ENCODE measurements around the gene KLHL20.
"Not testable (repeated sequence)": the region's sequence is repeated elsewhere in the genome, so short reads cannot be mapped to it uniquely, and the experiment has no call there.

KLHL20 gene

DNA sequence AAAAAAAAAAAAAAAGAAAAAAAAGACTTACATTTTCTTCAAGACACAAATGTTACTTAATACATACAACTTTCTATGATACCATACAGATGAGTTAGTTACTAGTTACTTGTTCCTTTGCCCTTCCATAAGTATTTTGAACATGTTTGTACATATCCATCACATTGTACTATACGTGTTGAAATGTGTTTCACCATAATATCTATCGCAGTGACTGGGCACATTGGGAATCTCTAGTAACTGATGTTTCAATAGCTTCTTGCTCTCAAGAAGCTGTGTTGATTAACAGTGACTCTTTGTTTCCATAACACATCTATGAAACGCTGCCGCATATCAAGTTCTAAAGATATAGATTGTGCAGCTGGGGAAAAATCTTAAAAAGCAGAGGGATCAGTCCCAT, 42.9 kb downstream of the KLHL20 start:
- DNase-seq = no peak

GRCh38 chr1:173758110-173758509, 43.3 kb downstream of the KLHL20 start:
- no peak for DNase-seq

GRCh38 chr1:173758980-173759379, 44.2 kb downstream of the KLHL20 start:
- no peak for DNase-seq

DNA sequence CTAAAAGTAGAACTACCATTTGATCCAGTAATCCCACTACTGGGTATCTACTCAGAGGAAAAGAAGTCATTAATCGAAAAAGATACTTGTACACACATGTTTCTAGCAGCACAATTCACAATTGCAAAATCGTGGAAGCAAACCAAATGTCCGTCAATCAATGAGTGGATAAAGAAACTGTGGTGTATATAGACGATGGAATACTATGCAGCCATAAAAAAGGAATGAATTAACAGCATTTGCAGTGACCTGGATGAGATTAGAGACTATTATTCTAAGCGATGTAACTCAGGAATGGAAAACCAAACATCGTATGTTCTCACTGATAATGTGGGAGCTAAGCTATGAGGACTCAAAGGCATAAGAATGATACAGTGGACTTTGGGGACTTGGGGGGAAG, 49.5 kb downstream of the KLHL20 start:
- DNase-seq = not testable (repeated sequence)

DNA sequence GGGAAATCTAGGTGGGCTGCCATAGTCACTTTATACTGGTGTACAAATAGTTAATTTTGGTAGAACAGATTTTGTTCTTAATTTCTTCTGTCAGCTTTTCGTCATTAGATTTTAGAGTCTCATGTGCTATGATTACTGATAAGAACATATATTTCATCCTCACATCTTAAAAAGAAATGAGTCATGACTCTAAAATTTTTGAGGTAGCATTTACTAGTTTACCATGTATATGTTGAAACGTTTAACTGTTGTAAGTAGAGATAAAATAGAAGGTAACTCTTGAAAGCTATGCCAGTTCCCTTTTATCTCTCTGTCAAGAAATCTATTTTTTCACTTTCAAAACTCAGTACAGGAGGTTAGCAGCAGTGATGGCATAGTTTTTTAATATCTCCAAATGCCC, 53.4 kb downstream of the KLHL20 start:
- no peak for DNase-seq

DNA sequence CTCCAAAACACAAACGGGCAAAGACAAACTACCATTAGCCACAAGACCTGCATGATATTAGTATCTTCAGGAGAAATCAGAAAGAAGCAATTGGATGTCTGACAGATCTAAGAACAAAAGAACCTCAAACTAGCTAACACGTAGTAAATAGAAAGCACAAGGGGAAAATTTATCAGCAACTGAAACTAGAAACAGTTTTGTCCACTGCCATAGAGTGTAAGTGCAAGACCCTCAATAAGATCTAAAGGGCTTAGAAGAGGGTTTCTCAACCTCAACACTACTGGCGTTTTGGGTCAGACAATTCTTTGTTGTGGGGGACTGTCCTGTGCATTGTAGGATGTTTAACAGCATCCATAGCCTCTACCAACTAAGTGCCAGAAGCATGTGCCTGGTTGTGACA, 54.0 kb downstream of the KLHL20 start:
- DNase-seq = no peak

DNA sequence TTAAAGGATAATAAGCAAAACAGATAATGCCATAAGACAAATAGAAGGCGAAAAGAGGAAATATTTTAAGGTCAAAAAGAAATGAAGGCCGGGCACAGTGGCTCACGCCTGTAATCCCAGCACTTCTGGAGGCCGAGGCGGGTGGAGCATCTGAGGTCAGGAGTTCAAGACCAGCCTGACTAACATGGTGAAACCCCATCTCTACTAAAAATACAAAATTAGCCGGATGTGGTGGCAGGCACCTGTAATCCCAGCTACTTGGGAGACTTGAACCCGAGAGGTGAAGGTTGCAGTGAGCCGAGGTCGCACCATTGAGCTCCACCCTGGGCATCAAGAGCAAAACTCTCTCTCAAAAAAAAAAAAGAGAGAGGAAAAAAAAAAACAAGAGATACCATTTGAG, 55.5 kb downstream of the KLHL20 start:
- DNase-seq = not testable (repeated sequence)

- no peak for DNase-seq
Measured at GRCh38 chr1:173771560-173771959, 56.8 kb downstream of the KLHL20 start.

- DNase-seq = no peak
Measured at GRCh38 chr1:173775578-173776226, 60.9 kb downstream of the KLHL20 start.

DNA sequence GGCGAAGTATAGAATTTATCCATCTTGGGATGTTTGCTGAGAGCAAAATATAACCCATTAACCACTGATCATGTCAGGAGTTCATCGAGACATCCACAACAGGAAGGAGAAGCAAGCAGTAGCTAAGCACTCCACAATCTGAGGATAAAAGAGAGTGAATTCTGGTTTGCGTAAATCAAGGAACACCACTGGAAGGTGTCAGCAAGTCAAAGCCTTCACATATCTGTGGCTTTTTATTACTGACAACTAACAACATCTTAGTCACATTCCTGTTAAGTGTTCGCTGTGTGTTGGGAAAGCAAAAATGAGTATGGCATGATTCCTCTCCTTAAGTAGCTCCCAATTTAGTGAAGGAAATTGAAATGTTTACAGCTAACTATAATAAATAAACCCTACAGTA, 65.2 kb downstream of the KLHL20 start:
- DNase-seq = no peak

DNA sequence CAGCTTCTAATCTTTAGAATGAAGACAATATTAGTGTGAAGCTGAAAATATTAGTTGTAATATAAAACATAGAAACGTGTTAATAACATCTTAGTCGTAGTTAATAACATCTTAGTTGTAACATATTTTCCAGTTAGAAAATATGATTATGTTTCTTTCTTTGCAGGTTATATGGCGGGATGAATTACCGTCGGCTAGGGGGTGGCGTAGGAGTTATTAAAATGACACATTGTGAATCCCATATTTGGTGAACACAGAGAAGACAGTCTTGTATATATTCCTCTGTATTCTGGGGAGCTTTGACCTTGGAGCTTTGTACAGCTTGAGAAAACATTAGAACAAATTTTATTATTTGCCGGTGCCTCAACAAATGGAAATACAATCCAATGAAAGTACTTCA, 70.2 kb downstream of the KLHL20 start:
- no peak for DNase-seq

DNA sequence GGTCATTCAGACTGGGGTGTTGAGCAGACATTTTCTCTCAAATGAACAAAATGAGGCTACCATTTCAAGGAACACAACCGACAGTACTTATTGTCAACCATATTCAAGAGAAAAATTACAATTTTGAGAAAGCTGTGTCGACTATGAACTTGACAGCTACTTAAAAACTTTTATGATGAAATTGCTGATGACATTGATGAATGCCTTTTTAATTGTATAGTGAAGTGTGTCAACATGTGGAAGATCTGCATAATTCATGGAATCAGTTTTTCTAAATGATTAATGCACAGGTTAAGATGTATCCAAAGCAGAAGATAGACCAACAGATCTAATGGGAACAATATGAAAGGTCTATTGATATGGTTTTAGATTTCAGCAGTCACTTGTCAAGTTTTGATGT, 75.1 kb downstream of the KLHL20 start:
- no peak for DNase-seq

- no peak for DNase-seq
Measured at GRCh38 chr1:173798078-173798477, 83.3 kb downstream of the KLHL20 start.

- not testable (repeated sequence) for DNase-seq
Measured at GRCh38 chr1:173799995-173800394, 85.2 kb downstream of the KLHL20 start.

- DNase-seq = no peak
Measured at GRCh38 chr1:173802961-173803360, 88.2 kb downstream of the KLHL20 start.

- not testable (repeated sequence) for DNase-seq
Measured at GRCh38 chr1:173813654-173814053, 98.9 kb downstream of the KLHL20 start.

DNA sequence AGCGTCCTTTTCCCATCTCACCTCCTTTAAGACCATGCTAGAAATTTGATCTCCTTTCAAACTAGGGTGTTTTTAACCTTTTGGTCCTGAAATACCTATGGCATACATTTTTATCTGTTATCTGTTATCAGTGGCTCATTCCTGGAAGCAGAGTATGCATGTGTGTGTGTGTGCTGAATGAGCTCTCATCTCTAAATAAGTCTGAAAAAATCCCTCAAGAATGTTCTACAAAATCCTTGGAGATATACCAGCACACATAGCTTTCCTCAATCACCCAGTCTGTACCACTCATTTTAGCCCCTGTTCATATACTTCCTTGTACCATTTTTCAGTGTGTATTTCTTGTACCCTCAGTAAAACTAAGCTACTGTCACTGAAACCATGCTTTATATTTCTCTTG, 103.7 kb downstream of the KLHL20 start:
- DNase-seq = no peak

DNA sequence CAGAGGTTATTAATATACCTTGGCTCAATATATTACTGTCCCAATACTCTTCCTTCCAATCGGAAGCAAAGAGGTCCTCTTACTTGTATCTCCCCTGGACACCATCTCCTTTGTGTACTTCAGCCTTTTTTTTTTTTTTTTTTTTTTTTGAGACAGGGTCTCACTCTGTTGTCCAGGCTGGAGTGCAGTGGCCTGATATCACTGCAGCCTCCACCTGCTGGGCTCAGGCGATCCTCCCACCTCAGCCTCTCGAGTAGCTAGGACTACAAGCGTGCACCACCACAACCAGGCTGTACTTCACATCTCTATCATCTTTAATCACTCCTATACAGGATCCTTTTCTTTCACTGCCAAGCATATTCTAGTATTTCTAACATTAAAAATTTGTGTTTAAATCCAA, 106.9 kb downstream of the KLHL20 start:
- DNase-seq = no peak

- peak; percentile 1 for DNase-seq
Measured at GRCh38 chr1:173823781-173824314, 109.1 kb downstream of the KLHL20 start.

GRCh38 chr1:173824315-173825081, 109.7 kb downstream of the KLHL20 start, which contains the start of the genes CENPL and DARS2:
CENPL (minus strand) TSS chr1:173824883; CDS start chr1:173811299, 13,584 bp downstream.
DARS2 (plus strand) TSS chr1:173824673; CDS start chr1:173825230, 557 bp downstream.
- DNase-seq = peak; percentile 94

DNA sequence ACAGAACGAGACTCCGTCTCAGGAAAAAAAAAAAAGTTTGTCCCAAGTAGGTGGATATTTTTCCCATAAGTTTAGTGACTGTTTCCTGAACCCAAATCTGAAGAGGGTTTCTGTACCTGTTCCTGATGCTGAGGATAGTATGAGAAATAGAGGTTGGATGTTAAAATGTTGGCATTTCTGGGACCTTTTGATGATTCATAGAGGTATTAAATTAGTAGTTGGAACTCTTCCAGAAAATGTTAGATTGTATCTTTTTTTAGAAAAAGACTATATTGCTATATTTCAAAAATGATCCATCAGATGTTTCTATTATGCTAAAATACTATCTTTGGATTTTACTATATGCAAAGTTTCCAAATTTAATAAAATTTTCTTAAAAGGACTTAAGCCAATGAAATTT, 112.8 kb downstream of the KLHL20 start:
- no peak for DNase-seq

DNA sequence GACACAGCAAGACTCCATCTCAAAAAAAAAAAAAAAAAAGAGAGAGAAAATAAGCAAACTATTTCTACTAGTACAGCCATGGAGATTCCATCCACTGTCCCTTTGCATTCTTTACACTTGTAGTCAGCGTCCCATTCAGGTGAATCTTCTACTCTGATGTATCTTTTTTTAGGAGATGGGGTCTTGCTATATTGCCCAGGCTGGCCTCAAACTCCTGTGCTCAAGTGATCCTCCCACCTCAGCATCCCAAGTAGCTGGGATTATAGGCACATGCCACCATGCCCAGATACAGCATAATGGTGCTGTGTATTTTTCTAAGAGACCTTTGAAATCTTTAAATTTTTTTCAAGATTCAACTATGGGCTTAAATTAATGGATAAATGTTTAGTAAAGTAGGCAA, 118.0 kb downstream of the KLHL20 start:
- no peak for DNase-seq

All from central memory CD4-positive, alpha-beta T cell (primary cell).